GM18907 (cell line): ENCODE measurements around the gene ATRN.
"Not testable (repeated sequence)": the region's sequence is repeated elsewhere in the genome, so short reads cannot be mapped to it uniquely, and the experiment has no call there.

ENCODE experiments used
- ATAC-seq: cut with Tn5 transposase; IDR thresholded peaks from one replicate; pipeline ENCODE4 v1.9.1; 2021; ENCODE audit warnings: mild to moderate bottlenecking, moderate library complexity; ENCODE audit not compliant: unreplicated experiment

The ATRN gene

GRCh38 chr20:3514012-3514642 lies 43.3 kb downstream of the ATRN start:
- no peak for ATAC-seq

- no peak for ATAC-seq
Measured at GRCh38 chr20:3515379-3516170, 44.8 kb downstream of the ATRN start.

GRCh38 chr20:3521852-3522740 lies 51.3 kb downstream of the ATRN start:
- no peak for ATAC-seq

GRCh38 chr20:3524696-3525095 lies 53.9 kb downstream of the ATRN start:
- ATAC-seq = not testable (repeated sequence)

- no peak for ATAC-seq
Measured at GRCh38 chr20:3532089-3532615, 61.3 kb downstream of the ATRN start.

- not testable (repeated sequence) for ATAC-seq
Measured at GRCh38 chr20:3537733-3538132, 66.9 kb downstream of the ATRN start.

- no peak for ATAC-seq
Measured at GRCh38 chr20:3539311-3540107, 68.7 kb downstream of the ATRN start.

GRCh38 chr20:3541887-3542721 lies 71.3 kb downstream of the ATRN start:
- ATAC-seq = no peak

GRCh38 chr20:3543901-3544507 lies 73.2 kb downstream of the ATRN start:
- no peak for ATAC-seq

GRCh38 chr20:3545401-3545925 lies 74.6 kb downstream of the ATRN start:
- ATAC-seq = no peak

GRCh38 chr20:3547906-3548305 lies 77.1 kb downstream of the ATRN start:
- ATAC-seq = no peak

GRCh38 chr20:3550837-3551236 lies 80.0 kb downstream of the ATRN start:
- no peak for ATAC-seq

- ATAC-seq = no peak
Measured at GRCh38 chr20:3551681-3552434, 81.0 kb downstream of the ATRN start.

- ATAC-seq = no peak
Measured at GRCh38 chr20:3553663-3554062, 82.8 kb downstream of the ATRN start.

- ATAC-seq = no peak
Measured at GRCh38 chr20:3557237-3557785, 86.5 kb downstream of the ATRN start.

GRCh38 chr20:3559231-3559630 lies 88.4 kb downstream of the ATRN start:
- ATAC-seq = no peak

GRCh38 chr20:3559637-3560036 lies 88.8 kb downstream of the ATRN start:
- ATAC-seq = no peak

- no peak for ATAC-seq
Measured at GRCh38 chr20:3560162-3560561, 89.3 kb downstream of the ATRN start.
